CD4-positive, alpha-beta T cell treated with Interleukin-1 beta for 1 hour (primary cell): ENCODE data around the gene SCN9A.
"Not testable (repeated sequence)": the region's sequence is repeated elsewhere in the genome, so short reads cannot be mapped to it uniquely, and the experiment has no call there.

Experiments used
- DNase-seq, 2 donors: peaks; one replicate each; pipeline ENCODE4 v3.0.0-alpha.2; 2020 to 2022

The SCN9A gene

DNA sequence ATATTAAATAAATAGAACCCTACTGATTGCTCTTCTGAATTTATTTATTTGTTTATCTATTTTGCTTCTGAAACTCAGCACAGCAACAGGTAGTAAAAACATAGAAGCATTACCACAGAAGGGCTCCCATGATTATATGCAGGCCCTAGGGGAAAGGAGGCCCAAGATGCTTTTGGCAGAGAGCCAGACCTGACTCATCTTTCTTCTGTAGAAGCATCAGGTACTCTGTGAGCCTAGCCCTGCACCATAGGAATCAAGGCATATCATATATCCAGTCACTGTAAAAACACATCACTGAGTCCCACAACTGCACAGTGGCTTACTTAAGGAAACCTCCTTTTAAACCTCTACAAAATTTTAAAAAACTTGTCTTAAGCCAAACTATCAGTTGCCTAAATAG lies 1.8 kb downstream of the SCN9A start:
- no peak for DNase-seq

- DNase-seq, result no peak
Observed at GRCh38 chr2:166373539-166373938, 2.2 kb downstream of the SCN9A start.

DNA sequence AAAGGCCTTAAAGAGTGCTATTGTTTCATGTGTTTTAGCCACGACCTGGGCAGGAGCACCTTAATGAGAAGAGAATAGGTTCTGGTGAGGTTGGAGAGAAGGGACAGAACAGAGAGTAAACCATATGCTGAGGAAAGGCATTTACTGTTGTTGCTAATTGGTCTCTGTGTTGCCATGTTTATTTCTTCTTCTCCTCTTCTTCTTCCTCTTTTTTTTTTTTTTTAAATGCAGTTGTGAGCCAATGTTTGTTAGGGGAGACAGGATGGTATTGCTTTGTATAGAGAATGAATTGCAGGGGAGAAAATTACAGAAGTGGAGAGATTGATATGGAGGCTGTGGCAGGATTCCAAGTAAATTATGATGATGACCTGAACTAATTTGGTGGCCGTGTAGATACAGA lies 2.6 kb downstream of the SCN9A start:
- no peak for DNase-seq

DNA sequence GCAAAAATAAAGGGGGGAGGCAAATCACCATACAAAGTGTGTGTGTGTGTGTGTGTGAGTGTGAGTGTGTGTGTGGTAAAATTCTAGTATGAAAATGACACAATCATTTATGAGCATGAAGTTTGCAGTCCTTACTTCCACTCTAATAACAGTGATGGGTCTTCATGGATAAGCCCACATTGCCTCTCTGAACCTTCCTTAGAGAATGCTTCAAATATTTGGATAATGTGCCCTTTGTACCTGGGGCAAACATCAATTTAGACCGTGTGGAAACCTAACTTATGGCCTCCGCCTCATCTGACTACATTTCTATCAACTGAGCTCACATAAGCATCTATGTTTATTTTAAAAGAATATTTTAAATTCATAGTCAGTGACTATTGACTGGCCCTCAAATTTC lies 3.7 kb downstream of the SCN9A start:
- no peak for DNase-seq

DNA sequence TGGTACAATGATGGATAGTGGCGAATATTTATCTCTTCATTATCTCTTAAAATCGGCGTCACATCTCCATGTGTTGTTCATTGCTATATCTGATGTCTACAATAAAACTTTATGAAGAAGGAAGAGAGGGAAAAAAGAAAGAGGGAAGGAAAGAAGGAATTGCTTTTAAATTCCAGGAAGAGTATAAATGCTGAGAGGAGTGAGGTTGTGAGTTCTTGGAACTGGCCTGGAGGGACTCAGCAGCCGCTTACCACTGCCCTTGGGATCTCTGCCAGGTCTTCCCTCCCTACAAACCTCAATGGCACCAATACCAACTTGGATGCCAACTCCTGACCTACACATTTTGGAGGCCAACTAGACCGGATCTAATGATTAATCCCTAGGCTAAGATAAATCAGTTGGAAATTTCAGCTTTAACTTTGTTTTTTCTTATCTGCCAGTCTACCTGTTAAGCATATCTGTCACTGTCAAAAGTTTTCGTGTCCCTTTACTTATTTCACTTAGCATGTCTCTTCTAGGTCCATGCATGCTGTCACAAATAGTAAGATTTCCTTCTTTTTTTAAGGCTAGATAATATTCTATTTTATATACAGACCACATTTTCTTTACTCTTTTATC lies 9.8 kb downstream of the SCN9A start:
- DNase-seq, result no peak

GRCh38 chr2:166365239-166365638 lies 10.5 kb downstream of the SCN9A start:
- no peak for DNase-seq

GRCh38 chr2:166364476-166365161 lies 11.1 kb downstream of the SCN9A start:
- no peak for DNase-seq

DNA sequence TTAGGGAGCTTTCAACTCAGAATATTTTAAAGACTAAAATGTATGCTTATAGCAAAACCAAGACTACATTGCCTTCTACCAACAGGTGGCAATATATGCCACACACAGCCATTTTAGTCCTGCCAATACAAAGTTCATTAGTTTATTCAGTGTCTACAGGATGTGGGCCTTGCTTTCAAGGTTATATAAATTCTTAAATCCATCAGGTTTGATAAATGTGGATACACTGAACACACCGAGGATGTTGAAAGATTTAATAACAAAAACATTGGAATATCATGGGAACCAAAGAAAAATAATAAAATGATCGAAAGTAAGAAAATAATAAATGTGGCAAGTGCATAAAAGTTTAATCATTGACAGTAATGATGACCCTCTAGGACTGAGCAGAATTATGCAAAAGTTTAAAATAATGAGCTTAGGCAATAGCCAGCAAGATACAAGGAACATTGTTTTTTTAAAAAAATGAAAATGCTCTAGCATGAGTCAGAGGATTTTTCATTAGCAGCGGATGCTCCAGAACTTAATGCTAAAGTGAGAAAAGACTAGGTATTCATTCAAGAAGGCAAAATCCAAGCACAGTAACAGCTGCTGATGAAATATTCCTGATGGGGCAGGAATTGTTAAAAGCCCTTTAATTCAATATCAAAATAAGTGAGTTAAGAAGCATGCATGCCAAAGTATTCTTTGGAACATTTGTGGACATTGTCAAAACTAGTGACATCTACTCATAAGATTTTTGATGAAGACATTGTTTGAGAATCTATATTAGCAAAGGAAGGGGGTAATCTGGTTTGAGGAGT lies 14.2 kb downstream of the SCN9A start:
- DNase-seq, result no peak

DNA sequence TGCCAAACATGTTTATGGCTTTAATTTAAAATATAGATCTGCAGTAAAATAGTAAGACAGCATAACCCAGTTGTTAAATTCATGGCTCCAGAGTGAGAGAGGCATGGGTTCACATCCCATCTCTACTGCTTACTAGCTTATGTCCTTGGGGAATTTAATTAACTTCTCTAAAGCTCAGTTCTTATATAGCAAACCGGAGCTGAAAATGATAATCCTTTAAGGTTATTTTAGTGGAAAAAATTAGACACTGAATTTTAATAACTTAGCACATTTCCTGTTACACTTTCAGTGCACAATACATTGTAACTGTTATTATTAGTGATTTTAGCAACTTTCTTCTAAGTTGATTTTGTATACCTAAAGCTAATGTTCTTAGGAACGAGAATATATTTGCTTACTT lies 14.8 kb downstream of the SCN9A start:
- no peak for DNase-seq

GRCh38 chr2:166360426-166360825 lies 15.3 kb downstream of the SCN9A start:
- no peak for DNase-seq

- not testable (repeated sequence) for DNase-seq
Observed at GRCh38 chr2:166357950-166358321, 17.8 kb downstream of the SCN9A start.

DNA sequence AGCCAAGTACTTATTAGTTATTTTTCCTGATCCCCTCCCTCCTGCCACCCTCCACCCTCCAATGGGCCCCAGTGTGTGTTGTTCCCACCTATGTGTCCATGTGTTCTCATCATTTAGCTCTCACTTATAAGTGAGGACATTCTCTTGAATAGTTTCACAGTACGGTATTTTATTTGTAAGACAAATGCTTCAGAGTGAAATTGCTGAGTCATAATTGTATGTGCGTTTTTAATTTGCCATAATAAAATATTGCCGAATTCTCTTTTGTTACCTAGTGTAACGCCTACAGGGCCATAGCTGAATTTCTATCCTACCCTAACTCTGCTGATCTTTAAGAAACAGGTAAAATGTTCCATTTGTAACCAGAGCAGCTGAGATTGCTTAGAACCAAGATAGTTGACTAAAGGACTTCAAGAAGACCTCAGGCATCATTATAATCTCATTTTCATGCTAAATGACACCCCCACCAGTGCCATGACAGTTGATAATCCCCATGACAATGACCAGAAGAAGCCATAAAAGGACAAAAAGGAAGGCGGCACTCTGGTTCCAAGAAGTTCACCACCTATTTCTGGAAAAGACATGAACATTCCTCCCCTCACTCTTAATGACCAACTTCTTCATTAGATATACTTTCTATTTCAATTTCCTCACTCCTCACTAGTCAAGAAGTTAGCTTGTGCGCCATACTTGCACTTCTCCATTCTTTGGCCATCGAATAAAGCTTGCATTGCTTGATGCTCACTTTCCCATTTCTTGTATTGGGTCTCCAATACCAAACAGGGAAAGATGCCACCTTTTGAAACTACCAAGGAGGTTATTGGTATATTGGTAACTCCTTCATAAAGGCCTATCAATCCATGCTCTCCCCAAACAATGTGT lies 18.4 kb downstream of the SCN9A start:
- DNase-seq, result no peak

DNA sequence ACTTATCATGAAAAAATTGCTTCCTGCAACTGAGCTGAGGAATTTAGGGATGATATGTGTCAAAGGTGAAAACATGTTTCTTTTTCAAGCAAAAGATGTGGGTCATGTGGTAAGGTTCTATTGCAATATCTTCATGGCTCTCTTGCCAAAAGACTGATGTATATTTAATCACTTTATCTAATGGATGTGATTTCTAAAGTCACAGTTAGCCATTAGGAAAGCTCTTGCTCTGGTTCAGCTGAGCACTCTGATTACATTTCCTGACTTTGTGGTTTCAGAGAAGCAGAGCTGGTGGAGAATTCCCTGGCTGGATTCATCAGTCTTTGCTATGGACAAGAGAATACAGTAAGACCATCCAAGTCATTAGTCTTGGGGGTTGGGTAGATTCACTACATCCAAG lies 24.4 kb downstream of the SCN9A start:
- DNase-seq, result no peak

DNA sequence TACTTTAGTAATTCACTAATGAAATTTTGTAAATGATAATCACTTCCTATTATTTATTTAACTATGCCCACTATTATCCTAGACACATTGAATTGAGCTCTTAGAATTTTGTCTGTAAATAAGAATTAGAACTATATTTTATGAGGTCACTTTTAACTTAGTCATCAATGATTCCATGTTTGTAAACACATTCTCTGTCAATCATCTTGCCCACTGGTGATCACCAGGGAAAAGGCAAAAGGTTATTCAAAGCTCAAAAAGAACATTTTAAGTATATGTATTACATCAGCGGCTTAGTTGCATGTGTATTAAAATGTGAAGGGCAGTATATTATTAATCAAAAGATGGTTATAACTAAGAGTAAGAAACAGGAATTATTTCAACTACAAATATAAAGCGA lies 25.2 kb downstream of the SCN9A start:
- DNase-seq, result no peak

- DNase-seq, result no peak
Observed at GRCh38 chr2:166344286-166345113, 31.2 kb downstream of the SCN9A start.

DNA sequence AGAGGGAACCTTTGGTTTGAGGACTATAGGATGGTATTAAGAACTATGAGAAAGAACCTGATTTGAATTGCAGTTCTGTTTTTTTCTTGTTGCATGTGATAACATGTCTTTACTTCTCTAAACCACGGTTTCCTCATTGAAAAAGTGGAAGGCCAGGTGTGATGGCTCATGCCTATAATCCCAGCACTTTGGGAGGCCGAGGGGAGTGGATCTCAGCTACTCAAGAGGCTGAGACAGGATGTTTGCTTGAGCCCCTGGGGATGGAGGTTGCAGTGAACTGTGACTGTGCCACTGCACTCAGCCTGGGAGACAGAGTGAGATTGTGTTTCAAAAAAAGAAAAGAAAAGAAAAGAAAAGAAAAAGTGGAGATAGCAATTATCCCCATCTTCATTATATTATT lies 32.3 kb downstream of the SCN9A start:
- DNase-seq, result no peak

- no peak for DNase-seq
Observed at GRCh38 chr2:166341426-166341825, 34.3 kb downstream of the SCN9A start.

DNA sequence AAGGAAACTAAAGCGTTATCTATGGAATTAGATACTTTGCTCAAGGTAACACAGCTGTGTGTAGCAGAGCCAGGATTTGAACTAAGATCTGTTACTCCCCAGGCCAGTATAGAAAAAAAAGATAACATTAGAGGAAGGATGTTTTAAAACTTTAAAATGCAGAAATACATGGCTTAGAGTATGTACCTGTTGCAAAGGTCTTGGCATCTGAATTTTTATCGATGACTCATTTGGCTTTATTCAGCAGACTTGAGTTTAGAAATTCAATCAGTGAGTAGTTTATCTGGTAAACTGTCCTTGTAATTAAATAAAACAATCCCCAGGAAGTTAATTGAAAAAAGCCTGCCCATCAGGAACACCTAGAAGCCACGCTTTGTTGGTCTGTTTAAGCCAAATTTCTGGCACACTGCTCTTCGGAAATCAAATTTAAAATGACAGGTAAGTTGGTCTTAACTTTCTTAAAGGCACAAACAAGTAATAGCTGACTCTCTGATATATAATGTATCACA lies 36.9 kb downstream of the SCN9A start:
- no peak for DNase-seq

GRCh38 chr2:166337932-166338331 lies 37.8 kb downstream of the SCN9A start:
- no peak for DNase-seq

GRCh38 chr2:166335284-166335683 lies 40.5 kb downstream of the SCN9A start:
- DNase-seq, result no peak

DNA sequence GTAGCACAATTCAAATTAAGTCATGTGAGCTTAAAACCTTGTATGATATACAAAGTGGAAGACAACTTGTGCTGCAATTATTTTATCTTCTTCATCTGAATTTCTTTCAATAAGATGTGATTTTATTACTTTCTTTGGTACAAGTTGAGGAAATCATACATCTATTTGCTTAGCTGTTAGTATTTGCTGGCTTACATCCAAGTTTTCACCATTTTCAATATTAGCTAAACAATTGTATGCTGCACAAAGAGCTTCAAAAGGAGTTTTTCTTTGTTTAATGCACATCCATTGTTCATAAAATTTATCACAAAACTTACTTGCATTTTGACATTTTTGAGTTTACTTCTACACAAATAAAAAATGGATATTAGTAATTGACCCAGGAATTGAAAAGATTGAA lies 40.9 kb downstream of the SCN9A start:
- no peak for DNase-seq

DNA sequence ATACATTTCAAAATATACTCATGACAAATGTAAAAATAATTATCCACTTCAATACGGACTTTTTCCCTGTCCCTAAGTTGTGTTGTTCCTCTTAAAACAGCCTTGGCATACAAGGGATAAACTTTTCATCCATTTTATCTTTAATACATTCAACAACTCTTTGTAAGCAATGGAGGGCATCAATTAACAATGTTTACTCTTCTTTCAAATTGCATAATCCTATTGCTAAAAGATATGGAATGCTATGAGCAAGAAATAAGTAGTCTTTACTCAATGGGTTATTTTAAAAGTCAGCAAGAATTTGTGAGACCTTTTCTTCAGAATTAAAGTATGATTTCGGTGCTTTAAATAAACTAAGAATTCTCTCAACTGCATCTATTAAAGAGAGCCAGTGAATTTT lies 41.9 kb downstream of the SCN9A start:
- DNase-seq, result no peak
